A549 (cell line): ENCODE measurements around the gene ZNRF4. TPM values are rescaled to one million over a fixed set of nuclear protein-coding genes. Genes with fewer than 3 reads are reported as not detected.
A peak's percentile ranks its signal among the peaks of the same experiment; 100 is the strongest.

ENCODE experiments used
- ATAC-seq, 2 experiments: fragments of 200-7000 bp in 1 of 2; fragments of >200 bp in 1 of 2; cut with Nextera tagmentation in 1 of 2; cut with Tn5 transposase in 1 of 2; 3 replicates each; pipeline versions ENCODE4 v1.8.0 to v1.9.1; 2018 to 2020; ENCODE audit warnings: mild to moderate bottlenecking in 1 of 2, moderate library complexity in 1 of 2
- CTCF ChIA-PET: fragments of 300-600 bp; sonication (Branson Sonifier 250); formaldehyde crosslinking; extraction: SDS; loops from one replicate; lab custom pipeline; 2021; ENCODE audit warnings: antibody characterized with exemption, inconsistent platforms; lab: Yijun Ruan, JAX
- POLR2A ChIA-PET: fragments of 350-600 bp; formaldehyde crosslinking; extraction: SDS; loops from one replicate; lab custom pipeline; 2021; ENCODE audit warnings: antibody characterized with exemption, inconsistent platforms; lab: Yijun Ruan, JAX
- DNase-seq, 2 experiments: peaks; one replicate each; pipeline versions ENCODE4 v3.0.0 to v3.0.0-alpha.2; 2011 to 2016; ENCODE audit warnings: low read depth in 1 of 2, low spot score in 1 of 2
- FAIRE-seq: peaks from 2 replicates; lab custom pipeline; 2011; peaks lifted over from hg19 to GRCh38; lab: Jason Lieb, UNC
- H3K27ac ChIP-seq, 2 experiments: fragments of >200 bp; sonication (Bioruptor Twin); formaldehyde crosslinking; 3 replicates each; pipeline ENCODE4 v1.5.1; 2016 to 2017
- H3K4me1 ChIP-seq: fragments of >200 bp; sonication (Bioruptor Twin); formaldehyde crosslinking; 3 replicates; pipeline ENCODE4 v1.6.1; 2016
- H3K4me2 ChIP-seq: fragments of >200 bp; sonication (Bioruptor Twin); formaldehyde crosslinking; 3 replicates; pipeline ENCODE4 v1.6.1; 2016
- H3K4me3 ChIP-seq: fragments of >200 bp; sonication (Bioruptor Twin); formaldehyde crosslinking; 3 replicates; pipeline ENCODE4 v1.5.1; 2016
- H3K9me3 ChIP-seq: fragments of >200 bp; sonication (Bioruptor Twin); formaldehyde crosslinking; 3 replicates; pipeline ENCODE4 v1.6.1; 2016
- CBX2 ChIP-seq: fragments of 200-600 bp; sonication (generic); IDR thresholded peaks from 2 replicates; pipeline ENCODE4 v1.6.1; 2016; ENCODE audit warnings: low read depth, mild to moderate bottlenecking, borderline replicate concordance
- CBX8 ChIP-seq: fragments of 200-600 bp; sonication (generic); IDR thresholded peaks from 2 replicates; pipeline ENCODE4 v1.6.1; 2016
- CHD4 ChIP-seq: fragments of 200-600 bp; sonication (generic); IDR thresholded peaks from 2 replicates; pipeline ENCODE4 v1.6.1; 2016; ENCODE audit warnings: antibody characterized with exemption, mild to moderate bottlenecking, borderline replicate concordance
- EP300 ChIP-seq, 2 experiments: fragments of >200 bp; sonication (Bioruptor Twin); formaldehyde crosslinking; IDR thresholded peaks; 2 replicates in 1 of 2; 3 replicates in 1 of 2; pipeline ENCODE4 v1.6.1; 2016 to 2017
- FOSB ChIP-seq: fragments of 250-450 bp; sonication (Bioruptor Pico); IDR thresholded peaks from 2 replicates; pipeline ENCODE4 v1.5.0; 2020; ENCODE audit warnings: mild to moderate bottlenecking, moderate library complexity
- FOSL2 ChIP-seq, 2 experiments: fragments of 450-650 bp in 1 of 2; fragments of >200 bp in 1 of 2; sonication (Bioruptor Twin) in 1 of 2; formaldehyde crosslinking; IDR thresholded peaks; 2 replicates each; pipeline versions ENCODE4 v1.5.0 to v1.6.1; 2016 to 2020; ENCODE audit warnings: mild to moderate bottlenecking in 1 of 2, moderate library complexity in 1 of 2
- GATA3 ChIP-seq: IDR thresholded peaks from 2 replicates; pipeline ENCODE4 v1.6.1; 2012; ENCODE audit warnings: borderline replicate concordance
- HDAC2 ChIP-seq: fragments of 200-600 bp; sonication (generic); IDR thresholded peaks from 2 replicates; pipeline ENCODE4 v1.6.1; 2016
- HEYL ChIP-seq: fragments of 250-450 bp; sonication (Bioruptor Pico); IDR thresholded peaks from 2 replicates; pipeline ENCODE4 v1.8.0; 2021; ENCODE audit warnings: mild to moderate bottlenecking, moderate library complexity
- HOXB13 ChIP-seq: fragments of 250-450 bp; sonication (Bioruptor Pico); IDR thresholded peaks from 2 replicates; pipeline ENCODE4 v1.5.0; 2020; ENCODE audit warnings: low read depth, mild to moderate bottlenecking, moderate library complexity
- KDM1A ChIP-seq: fragments of 200-600 bp; sonication (generic); IDR thresholded peaks from 2 replicates; pipeline ENCODE4 v1.6.1; 2016; ENCODE audit warnings: low read depth, mild to moderate bottlenecking
- KDM5A ChIP-seq: fragments of 200-600 bp; sonication (generic); IDR thresholded peaks from 2 replicates; pipeline ENCODE4 v1.6.1; 2016; ENCODE audit warnings: antibody characterized with exemption, mild to moderate bottlenecking
- MAFK ChIP-seq: fragments of 450-650 bp; IDR thresholded peaks from 2 replicates; pipeline ENCODE4 v1.6.1; 2014; ENCODE audit not compliant: partially characterized antibody
- PHF8 ChIP-seq: fragments of 200-600 bp; sonication (generic); IDR thresholded peaks from 2 replicates; pipeline ENCODE4 v1.6.1; 2016; ENCODE audit warnings: low read depth, mild to moderate bottlenecking, antibody characterized with exemption, moderate library complexity, borderline replicate concordance
- POLR2A ChIP-seq: IDR thresholded peaks from 2 replicates; pipeline ENCODE4 v1.6.1; 2012; ENCODE audit warnings: mild to moderate bottlenecking, low read length
- POLR2AphosphoS2 ChIP-seq: conservative IDR thresholded peaks from 2 replicates; pipeline ENCODE4 v1.6.1; 2012; ENCODE audit warnings: low read length, improper control_type of control experiment, inconsistent platforms
- RAD21 ChIP-seq, 2 experiments: fragments of >200 bp in 1 of 2; sonication (Bioruptor Twin) in 1 of 2; formaldehyde crosslinking in 1 of 2; IDR thresholded peaks in 1 of 2; conservative IDR thresholded peaks in 1 of 2; 2 replicates in 1 of 2; 3 replicates in 1 of 2; pipeline ENCODE4 v1.6.1; 2012 to 2018; ENCODE audit warnings: inconsistent platforms in 1 of 2
- RFX5 ChIP-seq: fragments of 450-650 bp; IDR thresholded peaks from 2 replicates; pipeline ENCODE4 v1.7.1; 2014; ENCODE audit warnings: antibody characterized with exemption, mild to moderate bottlenecking, moderate library complexity
- RNF2 ChIP-seq: fragments of 200-600 bp; sonication (generic); IDR thresholded peaks from 2 replicates; pipeline ENCODE4 v1.6.1; 2016; ENCODE audit warnings: low read depth, mild to moderate bottlenecking, antibody characterized with exemption, moderate library complexity, borderline replicate concordance
- TFCP2L1 ChIP-seq: fragments of 250-450 bp; sonication (Bioruptor Pico); IDR thresholded peaks from 2 replicates; pipeline ENCODE4 v1.5.0; 2021; ENCODE audit warnings: mild to moderate bottlenecking
- TP53 ChIP-seq: fragments of 250-450 bp; sonication (Bioruptor Pico); IDR thresholded peaks from 2 replicates; pipeline ENCODE4 v1.5.0; 2021; ENCODE audit warnings: mild to moderate bottlenecking, moderate library complexity
- ZC3H11A ChIP-seq: fragments of 450-650 bp; IDR thresholded peaks from 2 replicates; pipeline ENCODE4 v1.6.1; 2014; ENCODE audit warnings: antibody characterized with exemption, mild to moderate bottlenecking
- WGBS: methylation state at CpG from one replicate; pipeline ENCODE4 v1.1.6; 2017; ENCODE audit errors: missing lambda C conversion rate; 5-methylcytosine and 5-hydroxymethylcytosine counted together
- polyA plus RNA-seq, 4 experiments: library from polyadenylated mRNA; depleted of rRNA in 3 of 4; stranded (reverse); fragments of >200 nt; fragmentation: RNase III in 1 of 4; extraction: RNeasy Plus Mini Kit Qiagen cat#74134 plus additional on column Dnase treatment in 1 of 4; gene quantifications; 2 replicates in 3 of 4; 3 replicates in 1 of 4; pipeline ENCODE4 v1.2.3, GENCODE V29; 2011 to 2017
- TF ChIP-seq, protein P1 (sequence below): fragments of >200 bp; sonication (Bioruptor Twin); formaldehyde crosslinking; IDR thresholded peaks from 3 replicates; pipeline ENCODE4 v1.6.1; 2016
- TF ChIP-seq, protein P2 (sequence below): fragments of >200 bp; sonication (Bioruptor Twin); formaldehyde crosslinking; IDR thresholded peaks from 2 replicates; pipeline ENCODE4 v1.6.1; 2016

The ZNRF4 gene
- polyA plus RNA-seq, 2 of the 4 experiments (the other 2 are of a cell fraction), result not detected

DNA sequence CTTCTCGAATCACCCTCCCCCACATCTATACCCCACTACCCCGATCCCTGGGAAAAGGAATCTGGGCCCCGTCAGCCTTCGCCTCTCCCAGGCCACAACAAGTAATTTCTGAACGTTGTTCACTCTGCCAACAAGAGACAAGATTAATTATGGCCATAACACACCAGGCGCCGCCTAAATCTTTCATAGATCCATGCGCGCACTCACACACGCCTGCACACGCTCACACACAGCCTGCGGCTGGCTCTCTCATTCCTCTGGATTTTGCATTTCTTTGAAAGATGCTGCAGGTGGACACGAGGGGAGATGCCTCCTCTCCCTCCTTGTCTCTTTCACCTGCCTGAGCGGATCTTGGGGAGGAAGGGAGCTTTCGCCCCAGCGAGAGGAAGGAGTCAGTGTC lies 17.1 kb downstream of the ZNRF4 start:
- 81% methylated on average over 13 of the region's 16 CpGs for WGBS
- Histone ChIP-seq H3K9me3 (no peaks in the 10 kb centered on the region), H3K27ac (no peak overlapping the region), H3K4me1 (peaks cover 9% of the 10 kb centered on the region; the same call in 2 of the 3 replicates), H3K4me3 (no peak overlapping the region), H3K4me2 (no peak overlapping the region)
- CTCF ChIA-PET, result no interaction called here
- ATAC-seq (no peak), FAIRE-seq (no peak), DNase-seq (no peak)
- POLR2A ChIA-PET, result no interaction called here
- TF ChIP-seq HOXB13 (CRISPR knock-in tag), result no peak
- TF ChIP-seq KDM5A, result no peak
- no peak for TF ChIP-seq RAD21 (conservative IDR thresholded peaks at IDR 0.05 in 1 of 2, IDR thresholded peaks at IDR 0.05 in 1 of 2)

DNA sequence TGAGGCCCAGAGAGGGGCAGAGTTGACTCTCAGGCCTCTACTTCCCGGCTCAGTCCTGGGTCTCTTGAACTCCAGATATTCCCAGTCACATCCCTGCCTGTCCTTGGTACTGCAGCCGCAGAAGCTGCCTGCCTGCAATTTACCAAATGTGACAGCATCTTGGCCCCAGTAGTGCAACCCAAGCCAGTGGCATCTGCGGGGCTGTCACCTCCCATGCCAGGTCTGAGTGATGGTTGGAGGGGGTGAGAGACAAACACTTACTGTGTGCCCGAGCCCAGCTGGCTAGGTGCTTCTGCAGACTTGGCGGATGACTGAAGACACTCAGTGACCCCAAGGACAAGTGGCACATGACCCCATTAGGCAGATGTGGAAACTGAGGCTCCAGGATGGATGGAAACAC lies 18.4 kb downstream of the ZNRF4 start:
- TF ChIP-seq TP53 (no peak), HEYL (CRISPR knock-in tag) (no peak), POLR2AphosphoS2 (no peak), ZC3H11A (no peak), TFCP2L1 (CRISPR knock-in tag) (no peak), EP300 (IDR thresholded peaks at IDR 0.05) (no peak), FOSB (CRISPR knock-in tag) (no peak)
- no peak for FAIRE-seq

DNA sequence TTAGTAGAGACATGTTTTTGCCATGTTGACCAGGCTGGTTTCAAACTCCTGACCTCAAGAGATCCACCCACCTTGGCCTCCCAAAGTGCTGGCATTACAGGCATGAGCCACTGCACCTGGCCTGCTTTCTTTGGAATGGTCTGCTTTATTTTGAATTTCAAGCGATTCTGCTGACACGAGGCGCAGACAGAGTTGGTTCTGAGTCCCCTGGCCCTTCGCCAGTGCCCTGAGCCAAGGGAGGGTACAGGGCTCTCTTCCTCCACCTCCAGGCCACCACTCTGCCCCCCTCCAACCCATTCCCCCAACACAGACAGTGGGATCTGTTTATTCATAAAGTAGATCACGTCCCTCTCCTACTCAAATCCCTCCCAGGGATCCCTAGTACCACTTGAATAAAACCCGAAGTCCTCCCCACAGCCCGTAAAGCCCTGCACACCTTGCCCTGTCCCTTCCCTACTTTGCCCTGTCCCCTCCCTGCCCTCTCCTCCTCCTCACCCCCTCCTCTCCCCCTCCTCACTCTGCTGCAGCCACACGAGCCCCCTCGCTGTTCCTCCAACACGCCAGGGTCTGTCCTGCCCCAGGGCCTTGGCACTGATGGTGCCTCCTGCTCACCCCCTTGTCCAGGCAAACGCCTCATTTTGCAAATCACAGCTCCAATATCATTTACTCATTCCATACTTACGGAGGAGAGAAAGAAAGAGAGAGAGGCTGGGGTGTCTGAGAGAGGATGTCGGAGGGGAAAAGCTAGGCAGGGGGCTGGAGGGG lies 22.4 kb downstream of the ZNRF4 start:
- FAIRE-seq (no peak), DNase-seq (no peak), ATAC-seq (no peak)
- no peaks in the 10 kb centered on the region for H3K4me1 ChIP-seq
- H3K27ac ChIP-seq, result no peak overlapping the region
- H3K4me3 ChIP-seq, result no peak overlapping the region
- WGBS, result 50% methylated on average over 9 of the region's 13 CpGs
- H3K4me2 ChIP-seq, result peak overlapping the region; percentile 56
- TF ChIP-seq MAFK, result no peak
- no peak for TF ChIP-seq PHF8
- TF ChIP-seq CBX8, result no peak
- TF ChIP-seq RFX5, result no peak
- no peak for TF ChIP-seq FOSL2 (IDR thresholded peaks at IDR 0.05)
- no peak for TF ChIP-seq FOSL2 (CRISPR knock-in tag; IDR thresholded peaks at IDR 0.05)
- no peak for TF ChIP-seq HDAC2
- TF ChIP-seq CBX2, result no peak
- no peak for TF ChIP-seq POLR2AphosphoS2
- TF ChIP-seq GATA3, result no peak
- no peak for TF ChIP-seq RNF2
- no peak for TF ChIP-seq POLR2A
- TF ChIP-seq KDM1A, result no peak
- TF ChIP-seq TFCP2L1 (CRISPR knock-in tag), result no peak
- TF ChIP-seq, protein P1, sequence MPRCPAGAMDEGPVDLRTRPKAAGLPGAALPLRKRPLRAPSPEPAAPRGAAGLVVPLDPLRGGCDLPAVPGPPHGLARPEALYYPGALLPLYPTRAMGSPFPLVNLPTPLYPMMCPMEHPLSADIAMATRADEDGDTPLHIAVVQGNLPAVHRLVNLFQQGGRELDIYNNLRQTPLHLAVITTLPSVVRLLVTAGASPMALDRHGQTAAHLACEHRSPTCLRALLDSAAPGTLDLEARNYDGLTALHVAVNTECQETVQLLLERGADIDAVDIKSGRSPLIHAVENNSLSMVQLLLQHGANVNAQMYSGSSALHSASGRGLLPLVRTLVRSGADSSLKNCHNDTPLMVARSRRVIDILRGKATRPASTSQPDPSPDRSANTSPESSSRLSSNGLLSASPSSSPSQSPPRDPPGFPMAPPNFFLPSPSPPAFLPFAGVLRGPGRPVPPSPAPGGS, result no peak
- TF ChIP-seq CHD4, result no peak
- TF ChIP-seq, protein P2, sequence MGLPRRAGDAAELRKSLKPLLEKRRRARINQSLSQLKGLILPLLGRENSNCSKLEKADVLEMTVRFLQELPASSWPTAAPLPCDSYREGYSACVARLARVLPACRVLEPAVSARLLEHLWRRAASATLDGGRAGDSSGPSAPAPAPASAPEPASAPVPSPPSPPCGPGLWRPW, result no peak
- no peak for TF ChIP-seq ZC3H11A
- no peaks in the 10 kb centered on the region for H3K9me3 ChIP-seq
- ChIA-PET CTCF (interaction anchor here (0.6 to 1.6 kb wide), 2 partner anchors 100 to 356 kb away, joined by 3 to 4 read pairs; no protein-coding TSS in a partner anchor), POLR2A (no interaction called here)

More for the DNA sequence above, 18.4 kb downstream of the ZNRF4 start:
- Histone ChIP-seq H3K9me3 (no peaks in the 10 kb centered on the region), H3K4me2 (no peak overlapping the region), H3K27ac (no peak overlapping the region), H3K4me3 (no peak overlapping the region), H3K4me1 (peaks cover 9% of the 10 kb centered on the region; the same call in 2 of the 3 replicates)
- no peak for ATAC-seq
- 70% methylated on average over 3 of the region's 5 CpGs for WGBS
- POLR2A ChIA-PET, result no interaction called here
- CTCF ChIA-PET, result no interaction called here
- DNase-seq, result no peak
